HL-60 (cell line): ENCODE data around the gene KRTAP5-5.

Source experiments
- DNase-seq, 2 experiments: peaks; one replicate each; pipeline ENCODE4 v3.0.0-alpha.2; 2010 to 2020; ENCODE audit warnings: low read depth in 1 of 2, low spot score in 1 of 2
- H3K27ac ChIP-seq: fragments of 250-450 bp; sonication (Bioruptor Pico); replicated peaks from 2 replicates; pipeline ENCODE4 v1.5.1; 2020; ENCODE audit warnings: mild to moderate bottlenecking, moderate library complexity
- H3K27me3 ChIP-seq: fragments of 250-450 bp; sonication (Bioruptor Pico); 2 replicates; pipeline ENCODE4 v1.5.1; 2021; ENCODE audit warnings: mild to moderate bottlenecking, moderate library complexity; ENCODE audit not compliant: insufficient read depth, poor library complexity, severe bottlenecking
- H3K4me3 ChIP-seq: replicated peaks from 2 replicates; pipeline ENCODE4 v1.5.1; 2011; ENCODE audit warnings: mild to moderate bottlenecking, control low read depth, low read length; ENCODE audit not compliant: insufficient read depth
- GABPA ChIP-seq: IDR thresholded peaks from 2 replicates; pipeline ENCODE4 v1.6.1; 2012; ENCODE audit warnings: low read depth
- POLR2AphosphoS5 ChIP-seq: IDR thresholded peaks from 2 replicates; pipeline ENCODE4 v1.6.1; 2012; ENCODE audit warnings: low read depth
- SPI1 ChIP-seq: IDR thresholded peaks from 2 replicates; pipeline ENCODE4 v1.6.1; 2012; ENCODE audit warnings: low read depth, mild to moderate bottlenecking, borderline replicate concordance
- TF ChIP-seq, protein P1 (sequence below): IDR thresholded peaks from 2 replicates; pipeline ENCODE4 v1.6.1; 2012; ENCODE audit warnings: low read depth; ENCODE audit not compliant: insufficient replicate concordance
- TF ChIP-seq, protein P2 (sequence below): IDR thresholded peaks from one replicate; pipeline ENCODE4 v1.5.1; 2011; ENCODE audit warnings: low read length, control low read depth, inconsistent platforms; ENCODE audit not compliant: insufficient read depth

The KRTAP5-5 gene

GRCh38 chr11:1632053-1632714 is 2.6 kb downstream of the KRTAP5-5 start:
- TF ChIP-seq GABPA (no peak), POLR2AphosphoS5 (no peak), SPI1 (no peak)
- TF ChIP-seq, protein P1, sequence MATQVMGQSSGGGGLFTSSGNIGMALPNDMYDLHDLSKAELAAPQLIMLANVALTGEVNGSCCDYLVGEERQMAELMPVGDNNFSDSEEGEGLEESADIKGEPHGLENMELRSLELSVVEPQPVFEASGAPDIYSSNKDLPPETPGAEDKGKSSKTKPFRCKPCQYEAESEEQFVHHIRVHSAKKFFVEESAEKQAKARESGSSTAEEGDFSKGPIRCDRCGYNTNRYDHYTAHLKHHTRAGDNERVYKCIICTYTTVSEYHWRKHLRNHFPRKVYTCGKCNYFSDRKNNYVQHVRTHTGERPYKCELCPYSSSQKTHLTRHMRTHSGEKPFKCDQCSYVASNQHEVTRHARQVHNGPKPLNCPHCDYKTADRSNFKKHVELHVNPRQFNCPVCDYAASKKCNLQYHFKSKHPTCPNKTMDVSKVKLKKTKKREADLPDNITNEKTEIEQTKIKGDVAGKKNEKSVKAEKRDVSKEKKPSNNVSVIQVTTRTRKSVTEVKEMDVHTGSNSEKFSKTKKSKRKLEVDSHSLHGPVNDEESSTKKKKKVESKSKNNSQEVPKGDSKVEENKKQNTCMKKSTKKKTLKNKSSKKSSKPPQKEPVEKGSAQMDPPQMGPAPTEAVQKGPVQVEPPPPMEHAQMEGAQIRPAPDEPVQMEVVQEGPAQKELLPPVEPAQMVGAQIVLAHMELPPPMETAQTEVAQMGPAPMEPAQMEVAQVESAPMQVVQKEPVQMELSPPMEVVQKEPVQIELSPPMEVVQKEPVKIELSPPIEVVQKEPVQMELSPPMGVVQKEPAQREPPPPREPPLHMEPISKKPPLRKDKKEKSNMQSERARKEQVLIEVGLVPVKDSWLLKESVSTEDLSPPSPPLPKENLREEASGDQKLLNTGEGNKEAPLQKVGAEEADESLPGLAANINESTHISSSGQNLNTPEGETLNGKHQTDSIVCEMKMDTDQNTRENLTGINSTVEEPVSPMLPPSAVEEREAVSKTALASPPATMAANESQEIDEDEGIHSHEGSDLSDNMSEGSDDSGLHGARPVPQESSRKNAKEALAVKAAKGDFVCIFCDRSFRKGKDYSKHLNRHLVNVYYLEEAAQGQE, result no peak
- TF ChIP-seq, protein P2, sequence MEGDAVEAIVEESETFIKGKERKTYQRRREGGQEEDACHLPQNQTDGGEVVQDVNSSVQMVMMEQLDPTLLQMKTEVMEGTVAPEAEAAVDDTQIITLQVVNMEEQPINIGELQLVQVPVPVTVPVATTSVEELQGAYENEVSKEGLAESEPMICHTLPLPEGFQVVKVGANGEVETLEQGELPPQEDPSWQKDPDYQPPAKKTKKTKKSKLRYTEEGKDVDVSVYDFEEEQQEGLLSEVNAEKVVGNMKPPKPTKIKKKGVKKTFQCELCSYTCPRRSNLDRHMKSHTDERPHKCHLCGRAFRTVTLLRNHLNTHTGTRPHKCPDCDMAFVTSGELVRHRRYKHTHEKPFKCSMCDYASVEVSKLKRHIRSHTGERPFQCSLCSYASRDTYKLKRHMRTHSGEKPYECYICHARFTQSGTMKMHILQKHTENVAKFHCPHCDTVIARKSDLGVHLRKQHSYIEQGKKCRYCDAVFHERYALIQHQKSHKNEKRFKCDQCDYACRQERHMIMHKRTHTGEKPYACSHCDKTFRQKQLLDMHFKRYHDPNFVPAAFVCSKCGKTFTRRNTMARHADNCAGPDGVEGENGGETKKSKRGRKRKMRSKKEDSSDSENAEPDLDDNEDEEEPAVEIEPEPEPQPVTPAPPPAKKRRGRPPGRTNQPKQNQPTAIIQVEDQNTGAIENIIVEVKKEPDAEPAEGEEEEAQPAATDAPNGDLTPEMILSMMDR, result no peak
- DNase-seq, result no peak
- H3K27me3 ChIP-seq, result peaks cover 30% of the 10 kb centered on the region

GRCh38 chr11:1633864-1634263 is 4.3 kb downstream of the KRTAP5-5 start:
- Histone ChIP-seq H3K4me3 (no peak overlapping the region), H3K27me3 (peaks cover 26% of the 10 kb centered on the region), H3K27ac (no peak overlapping the region)
- DNase-seq, result no peak
- TF ChIP-seq SPI1 (no peak), GABPA (no peak), POLR2AphosphoS5 (no peak)
- TF ChIP-seq, protein P1, result no peak
- TF ChIP-seq, protein P2, result no peak

More at GRCh38 chr11:1632053-1632714, 2.6 kb downstream of the KRTAP5-5 start:
- no peak overlapping the region for H3K27ac ChIP-seq
- H3K4me3 ChIP-seq, result no peak overlapping the region

DNA sequence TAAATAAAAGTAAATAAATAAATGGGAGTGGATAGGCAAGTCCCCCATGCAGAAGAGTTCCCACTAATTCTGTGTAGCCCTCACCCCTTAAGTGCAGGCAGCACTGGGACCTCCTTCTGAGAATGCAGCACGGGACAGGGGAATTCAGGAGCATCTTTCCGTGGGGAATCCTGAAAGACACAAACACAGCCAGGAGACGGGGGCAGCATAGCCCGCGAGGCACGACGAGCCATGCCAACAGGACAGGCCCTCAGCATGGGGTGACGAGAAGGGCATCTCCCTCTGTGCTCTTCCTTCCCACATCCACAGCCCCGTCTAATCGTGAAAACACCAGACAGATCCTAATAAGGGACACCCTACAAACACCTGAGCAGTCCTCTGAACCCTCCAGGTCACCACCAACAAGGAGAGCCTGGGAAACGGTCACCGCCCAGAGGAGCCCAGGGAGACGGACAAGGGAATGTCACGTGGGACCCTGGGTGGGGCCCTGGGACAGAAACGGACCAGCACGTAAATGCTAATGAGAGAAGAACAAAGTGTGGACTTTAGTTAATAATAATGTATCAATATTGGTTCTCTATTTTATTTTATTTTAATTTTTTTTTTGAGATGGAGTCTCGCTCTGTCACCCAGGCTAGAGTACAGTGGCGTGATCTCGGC is 6.8 kb downstream of the KRTAP5-5 start:
- Histone ChIP-seq H3K27me3 (peaks cover 19% of the 10 kb centered on the region), H3K4me3 (no peak overlapping the region), H3K27ac (no peak overlapping the region)
- no peak for DNase-seq
- TF ChIP-seq, protein P1, result no peak
- TF ChIP-seq POLR2AphosphoS5 (no peak), SPI1 (no peak), GABPA (no peak)
- TF ChIP-seq, protein P2, result no peak
